OCI-LY3 (cell line): ENCODE data around the gene INSL3.

ENCODE experiments used
- EZH2phosphoT487 ChIP-seq: fragments of 200-600 bp; shearing (Covaris generic); IDR thresholded peaks from 2 replicates; pipeline ENCODE4 v1.6.1; 2018; ENCODE audit warnings: antibody characterized with exemption, mixed run types, low read depth
- TF ChIP-seq, protein P1 (sequence below): fragments of 200-600, 300-600 bp; sonication (generic); IDR thresholded peaks from 2 replicates; pipeline ENCODE4 v1.5.1; 2014; ENCODE audit warnings: antibody characterized with exemption, low read length, low read depth

DNA sequence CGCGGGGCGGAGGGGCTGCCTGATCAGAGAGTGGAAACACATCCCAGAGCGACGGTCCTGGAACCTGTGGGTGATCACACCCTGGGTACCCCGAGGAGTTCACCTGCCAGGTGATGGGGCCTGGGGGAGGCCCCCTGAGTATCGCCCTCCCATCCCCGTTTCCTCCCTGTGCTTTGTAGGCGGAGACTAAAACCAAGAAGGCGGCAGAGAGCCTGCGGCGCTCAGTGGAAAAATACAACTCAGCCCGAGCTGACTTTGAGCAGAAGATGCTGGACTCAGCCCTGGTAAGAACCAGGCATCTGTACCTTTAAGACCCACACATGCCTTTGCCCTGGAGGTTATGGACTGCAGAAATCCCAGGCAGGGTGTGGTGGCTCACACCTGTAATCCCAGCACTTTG lies 50.7 kb downstream of the INSL3 start:
- TF ChIP-seq, protein P1, sequence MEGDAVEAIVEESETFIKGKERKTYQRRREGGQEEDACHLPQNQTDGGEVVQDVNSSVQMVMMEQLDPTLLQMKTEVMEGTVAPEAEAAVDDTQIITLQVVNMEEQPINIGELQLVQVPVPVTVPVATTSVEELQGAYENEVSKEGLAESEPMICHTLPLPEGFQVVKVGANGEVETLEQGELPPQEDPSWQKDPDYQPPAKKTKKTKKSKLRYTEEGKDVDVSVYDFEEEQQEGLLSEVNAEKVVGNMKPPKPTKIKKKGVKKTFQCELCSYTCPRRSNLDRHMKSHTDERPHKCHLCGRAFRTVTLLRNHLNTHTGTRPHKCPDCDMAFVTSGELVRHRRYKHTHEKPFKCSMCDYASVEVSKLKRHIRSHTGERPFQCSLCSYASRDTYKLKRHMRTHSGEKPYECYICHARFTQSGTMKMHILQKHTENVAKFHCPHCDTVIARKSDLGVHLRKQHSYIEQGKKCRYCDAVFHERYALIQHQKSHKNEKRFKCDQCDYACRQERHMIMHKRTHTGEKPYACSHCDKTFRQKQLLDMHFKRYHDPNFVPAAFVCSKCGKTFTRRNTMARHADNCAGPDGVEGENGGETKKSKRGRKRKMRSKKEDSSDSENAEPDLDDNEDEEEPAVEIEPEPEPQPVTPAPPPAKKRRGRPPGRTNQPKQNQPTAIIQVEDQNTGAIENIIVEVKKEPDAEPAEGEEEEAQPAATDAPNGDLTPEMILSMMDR, result no peak
- no peak for TF ChIP-seq EZH2phosphoT487
